Vagina (tissue), 2 donors: ENCODE results near the gene NT5C3A.

ENCODE experiments used
- CTCF ChIP-seq, 3 experiments: fragments of 450-650 bp in 2 of 3; fragments of 200-600 bp in 1 of 3; sonication (generic) in 1 of 3; IDR thresholded peaks; one replicate each; pipeline ENCODE4 v1.5.1; 2017 to 2019; ENCODE audit warnings: antibody characterized with exemption in 3 of 3, mild to moderate bottlenecking in 2 of 3, moderate library complexity in 2 of 3
- POLR2A ChIP-seq, 2 donors: fragments of 450-650 bp; IDR thresholded peaks; one replicate each; pipeline ENCODE4 v1.6.1; 2017; ENCODE audit warnings: antibody characterized with exemption in 2 of 2, mild to moderate bottlenecking in 2 of 2, moderate library complexity in 2 of 2
- POLR2AphosphoS5 ChIP-seq, 2 donors: sonication (generic); formaldehyde crosslinking; IDR thresholded peaks; one replicate each; pipeline ENCODE4 v1.9.0; 2017; ENCODE audit warnings: antibody characterized with exemption in 2 of 2, mild to moderate bottlenecking in 2 of 2, low read depth in 1 of 2; ENCODE audit not compliant: insufficient read depth in 1 of 2

DNA sequence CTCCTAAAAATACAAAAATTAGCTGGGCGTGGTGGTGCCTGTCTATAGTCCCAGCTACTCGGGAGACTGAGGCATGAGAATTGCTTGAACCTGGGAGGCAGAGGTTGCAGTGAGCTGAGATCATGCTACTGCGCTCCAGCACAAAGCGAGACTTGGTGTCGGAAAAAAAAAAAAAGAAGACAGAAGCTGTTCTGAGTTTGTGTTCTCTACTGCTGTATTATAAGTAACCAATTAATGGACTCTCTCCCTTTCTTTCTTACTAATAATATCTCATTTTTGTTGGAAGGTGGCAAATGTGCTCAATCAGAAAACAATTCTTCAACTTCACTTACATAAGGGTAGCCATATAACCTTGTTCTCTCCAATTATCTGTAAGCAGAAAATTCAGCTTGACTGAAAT lies 7.4 kb downstream of the NT5C3A start:
- no peak for TF ChIP-seq CTCF (IDR thresholded peaks at IDR 0.05)
- TF ChIP-seq POLR2AphosphoS5 (IDR thresholded peaks at IDR 0.05; ENCODE audit: insufficient read depth in 1 of 2, low read depth in 1 of 2): no peak
- no peak for TF ChIP-seq POLR2A (IDR thresholded peaks at IDR 0.05)
